ENCODE data around the gene PHKG2.

DNA sequence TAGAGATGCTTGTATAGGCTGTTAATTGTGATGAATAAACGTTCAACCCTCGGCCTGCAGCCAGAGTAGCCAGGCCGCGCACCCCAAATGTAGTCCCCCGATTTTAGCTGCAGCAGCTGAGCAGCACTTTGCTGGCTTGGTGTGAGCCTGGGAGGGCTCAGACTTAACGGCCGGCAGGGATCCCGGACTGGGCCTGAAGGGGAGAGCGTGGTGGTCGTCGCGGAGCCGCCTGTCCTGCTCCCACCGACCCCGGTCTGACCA is 26.8 kb downstream of the PHKG2 start:
- TF ChIP-seq, protein P1, sequence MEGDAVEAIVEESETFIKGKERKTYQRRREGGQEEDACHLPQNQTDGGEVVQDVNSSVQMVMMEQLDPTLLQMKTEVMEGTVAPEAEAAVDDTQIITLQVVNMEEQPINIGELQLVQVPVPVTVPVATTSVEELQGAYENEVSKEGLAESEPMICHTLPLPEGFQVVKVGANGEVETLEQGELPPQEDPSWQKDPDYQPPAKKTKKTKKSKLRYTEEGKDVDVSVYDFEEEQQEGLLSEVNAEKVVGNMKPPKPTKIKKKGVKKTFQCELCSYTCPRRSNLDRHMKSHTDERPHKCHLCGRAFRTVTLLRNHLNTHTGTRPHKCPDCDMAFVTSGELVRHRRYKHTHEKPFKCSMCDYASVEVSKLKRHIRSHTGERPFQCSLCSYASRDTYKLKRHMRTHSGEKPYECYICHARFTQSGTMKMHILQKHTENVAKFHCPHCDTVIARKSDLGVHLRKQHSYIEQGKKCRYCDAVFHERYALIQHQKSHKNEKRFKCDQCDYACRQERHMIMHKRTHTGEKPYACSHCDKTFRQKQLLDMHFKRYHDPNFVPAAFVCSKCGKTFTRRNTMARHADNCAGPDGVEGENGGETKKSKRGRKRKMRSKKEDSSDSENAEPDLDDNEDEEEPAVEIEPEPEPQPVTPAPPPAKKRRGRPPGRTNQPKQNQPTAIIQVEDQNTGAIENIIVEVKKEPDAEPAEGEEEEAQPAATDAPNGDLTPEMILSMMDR (IDR thresholded peaks at IDR 0.05): no peak
- no peak for TF ChIP-seq EP300 (IDR thresholded peaks at IDR 0.05)

Data from ovary (tissue), 3 donors.